K562 (cell line): ENCODE results near the gene NAP1L4. TPM values are rescaled to one million over a fixed set of nuclear protein-coding genes. Genes with fewer than 3 reads are reported as not detected.

Experiments used
- GABPB2 ChIP-seq: fragments of 250-450 bp; sonication (Bioruptor Pico); conservative IDR thresholded peaks from 2 replicates; pipeline ENCODE4 v1.5.1; 2021; ENCODE audit warnings: mild to moderate bottlenecking
- MAFG ChIP-seq: fragments of 450-650 bp; conservative IDR thresholded peaks from 2 replicates; pipeline ENCODE4 v1.6.1; 2016; ENCODE audit warnings: missing genetic modification characterization, missing compliant biosample characterization
- NCOA4 ChIP-seq: fragments of 450-650 bp; IDR thresholded peaks from 2 replicates; pipeline ENCODE4 v1.6.1; 2018; ENCODE audit warnings: mild to moderate bottlenecking; ENCODE audit not compliant: partially characterized antibody
- RBM14 ChIP-seq: fragments of 200-400 bp; formaldehyde crosslinking; IDR thresholded peaks from 2 replicates; pipeline ENCODE4 v1.6.1; 2018; ENCODE audit warnings: low read depth, mild to moderate bottlenecking, low read length, moderate library complexity, borderline replicate concordance; ENCODE audit not compliant: insufficient read depth
- ZNF134 ChIP-seq: fragments of 250-450 bp; sonication (Bioruptor Pico); conservative IDR thresholded peaks from 2 replicates; pipeline ENCODE4 v1.4.0; 2020
- ZNF232 ChIP-seq: sonication (generic); formaldehyde crosslinking; IDR thresholded peaks from 2 replicates; pipeline ENCODE4 v1.8.0; 2022; ENCODE audit warnings: mild to moderate bottlenecking, missing genetic modification reagents
- ZNF316 ChIP-seq: fragments of 450-650 bp; IDR thresholded peaks from 2 replicates; pipeline ENCODE4 v1.6.1; 2016
- ZNF589 ChIP-seq: fragments of 200-800 bp; sonication (Bioruptor generic); IDR thresholded peaks from 2 replicates; pipeline ENCODE4 v1.6.1; 2016; ENCODE audit warnings: low read depth, missing genetic modification characterization, missing compliant biosample characterization
- polyA plus RNA-seq, 8 experiments: library from polyadenylated mRNA; depleted of rRNA in 4 of 8; stranded (reverse) in 5 of 8; unstranded in 3 of 8; fragments of >200 nt; fragmentation: Nextera tagmentation in 2 of 8; fragmentation: Illumina TruSeq in 1 of 8; extraction: Ambion mirVana in 2 of 8; extraction: Trizol in 1 of 8; gene quantifications; 2 replicates each; pipeline versions ENCODE4 v1.2.1 to v1.2.3, GENCODE V29; 2011 to 2014; ENCODE audit warnings: inconsistent platforms in 1 of 8, missing spikeins in 1 of 8
- total RNA-seq, 7 experiments: library from RNA; depleted of rRNA in 6 of 7; stranded (reverse); fragments of >200 nt in 6 of 7; fragmentation: Illumina TruSeq in 2 of 7; extraction: Trizol in 2 of 7; gene quantifications; 2 replicates each; pipeline versions ENCODE4 v1.2.1 to v1.2.3, GENCODE V29; 2011 to 2021; ENCODE audit warnings: low replicate concordance in 1 of 7
- TF ChIP-seq, protein P1 (sequence below): fragments of 450-650 bp; IDR thresholded peaks from 2 replicates; pipeline ENCODE4 v1.6.1; 2016; ENCODE audit warnings: mild to moderate bottlenecking, moderate library complexity
- TF ChIP-seq, protein P2 (sequence below): fragments of 450-650 bp; conservative IDR thresholded peaks from 2 replicates; pipeline ENCODE4 v1.6.1; 2016; ENCODE audit warnings: missing genetic modification characterization, low read depth, mild to moderate bottlenecking, control low read depth, missing compliant biosample characterization
- TF ChIP-seq, protein P3 (sequence below): fragments of 450-650 bp; formaldehyde crosslinking; IDR thresholded peaks from 2 replicates; pipeline ENCODE4 v1.4.0; 2022; ENCODE audit warnings: mild to moderate bottlenecking, moderate library complexity

NAP1L4 gene
- total and polyA plus RNA-seq, 9 of the 15 experiments (the other 6 are each of a cell fraction or from before 2014, with no cell fraction given) = 34.1 to 237 (median 179) TPM

DNA sequence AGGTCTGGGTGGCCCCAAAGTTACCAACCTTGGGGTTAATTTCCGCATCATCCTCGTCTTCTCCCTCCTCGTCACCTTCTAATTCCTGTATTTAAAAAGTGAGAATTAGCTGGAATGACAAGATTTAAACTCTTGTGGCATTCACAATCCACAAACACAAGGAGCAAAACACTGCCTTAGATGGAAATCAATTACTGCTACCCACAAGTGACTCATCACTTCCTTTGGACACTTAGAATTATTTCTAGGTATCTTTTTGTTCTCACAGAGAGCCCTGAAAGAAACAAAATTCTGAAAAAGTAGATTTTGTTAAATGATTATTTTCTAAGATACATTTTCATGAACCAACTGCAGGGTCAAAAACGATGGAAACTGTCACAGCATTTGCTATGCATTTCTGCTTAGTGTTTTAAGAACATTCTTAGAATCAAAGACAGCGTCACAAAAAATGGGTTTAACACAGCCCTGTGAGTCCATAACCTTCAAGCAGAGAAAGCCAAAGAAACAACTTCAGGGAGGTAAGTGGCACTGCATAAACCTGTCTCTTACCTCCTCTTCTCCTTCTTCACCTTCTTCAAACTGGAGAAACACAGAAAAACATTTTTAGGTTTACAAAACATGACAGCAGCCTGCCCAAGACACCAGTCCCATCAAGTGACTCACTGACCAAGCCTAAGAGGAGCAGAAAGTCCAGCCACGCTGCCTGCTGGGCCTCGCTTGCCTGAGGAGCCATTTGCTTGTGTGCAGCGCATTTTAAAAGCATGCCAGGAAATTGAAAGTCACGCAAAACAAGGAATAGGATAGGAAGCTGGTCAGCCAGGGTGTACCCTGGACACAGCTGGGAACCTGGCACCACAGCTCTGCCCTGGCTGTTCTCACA lies 40.7 kb downstream of the NAP1L4 start (continued):
- TF ChIP-seq, protein P1, sequence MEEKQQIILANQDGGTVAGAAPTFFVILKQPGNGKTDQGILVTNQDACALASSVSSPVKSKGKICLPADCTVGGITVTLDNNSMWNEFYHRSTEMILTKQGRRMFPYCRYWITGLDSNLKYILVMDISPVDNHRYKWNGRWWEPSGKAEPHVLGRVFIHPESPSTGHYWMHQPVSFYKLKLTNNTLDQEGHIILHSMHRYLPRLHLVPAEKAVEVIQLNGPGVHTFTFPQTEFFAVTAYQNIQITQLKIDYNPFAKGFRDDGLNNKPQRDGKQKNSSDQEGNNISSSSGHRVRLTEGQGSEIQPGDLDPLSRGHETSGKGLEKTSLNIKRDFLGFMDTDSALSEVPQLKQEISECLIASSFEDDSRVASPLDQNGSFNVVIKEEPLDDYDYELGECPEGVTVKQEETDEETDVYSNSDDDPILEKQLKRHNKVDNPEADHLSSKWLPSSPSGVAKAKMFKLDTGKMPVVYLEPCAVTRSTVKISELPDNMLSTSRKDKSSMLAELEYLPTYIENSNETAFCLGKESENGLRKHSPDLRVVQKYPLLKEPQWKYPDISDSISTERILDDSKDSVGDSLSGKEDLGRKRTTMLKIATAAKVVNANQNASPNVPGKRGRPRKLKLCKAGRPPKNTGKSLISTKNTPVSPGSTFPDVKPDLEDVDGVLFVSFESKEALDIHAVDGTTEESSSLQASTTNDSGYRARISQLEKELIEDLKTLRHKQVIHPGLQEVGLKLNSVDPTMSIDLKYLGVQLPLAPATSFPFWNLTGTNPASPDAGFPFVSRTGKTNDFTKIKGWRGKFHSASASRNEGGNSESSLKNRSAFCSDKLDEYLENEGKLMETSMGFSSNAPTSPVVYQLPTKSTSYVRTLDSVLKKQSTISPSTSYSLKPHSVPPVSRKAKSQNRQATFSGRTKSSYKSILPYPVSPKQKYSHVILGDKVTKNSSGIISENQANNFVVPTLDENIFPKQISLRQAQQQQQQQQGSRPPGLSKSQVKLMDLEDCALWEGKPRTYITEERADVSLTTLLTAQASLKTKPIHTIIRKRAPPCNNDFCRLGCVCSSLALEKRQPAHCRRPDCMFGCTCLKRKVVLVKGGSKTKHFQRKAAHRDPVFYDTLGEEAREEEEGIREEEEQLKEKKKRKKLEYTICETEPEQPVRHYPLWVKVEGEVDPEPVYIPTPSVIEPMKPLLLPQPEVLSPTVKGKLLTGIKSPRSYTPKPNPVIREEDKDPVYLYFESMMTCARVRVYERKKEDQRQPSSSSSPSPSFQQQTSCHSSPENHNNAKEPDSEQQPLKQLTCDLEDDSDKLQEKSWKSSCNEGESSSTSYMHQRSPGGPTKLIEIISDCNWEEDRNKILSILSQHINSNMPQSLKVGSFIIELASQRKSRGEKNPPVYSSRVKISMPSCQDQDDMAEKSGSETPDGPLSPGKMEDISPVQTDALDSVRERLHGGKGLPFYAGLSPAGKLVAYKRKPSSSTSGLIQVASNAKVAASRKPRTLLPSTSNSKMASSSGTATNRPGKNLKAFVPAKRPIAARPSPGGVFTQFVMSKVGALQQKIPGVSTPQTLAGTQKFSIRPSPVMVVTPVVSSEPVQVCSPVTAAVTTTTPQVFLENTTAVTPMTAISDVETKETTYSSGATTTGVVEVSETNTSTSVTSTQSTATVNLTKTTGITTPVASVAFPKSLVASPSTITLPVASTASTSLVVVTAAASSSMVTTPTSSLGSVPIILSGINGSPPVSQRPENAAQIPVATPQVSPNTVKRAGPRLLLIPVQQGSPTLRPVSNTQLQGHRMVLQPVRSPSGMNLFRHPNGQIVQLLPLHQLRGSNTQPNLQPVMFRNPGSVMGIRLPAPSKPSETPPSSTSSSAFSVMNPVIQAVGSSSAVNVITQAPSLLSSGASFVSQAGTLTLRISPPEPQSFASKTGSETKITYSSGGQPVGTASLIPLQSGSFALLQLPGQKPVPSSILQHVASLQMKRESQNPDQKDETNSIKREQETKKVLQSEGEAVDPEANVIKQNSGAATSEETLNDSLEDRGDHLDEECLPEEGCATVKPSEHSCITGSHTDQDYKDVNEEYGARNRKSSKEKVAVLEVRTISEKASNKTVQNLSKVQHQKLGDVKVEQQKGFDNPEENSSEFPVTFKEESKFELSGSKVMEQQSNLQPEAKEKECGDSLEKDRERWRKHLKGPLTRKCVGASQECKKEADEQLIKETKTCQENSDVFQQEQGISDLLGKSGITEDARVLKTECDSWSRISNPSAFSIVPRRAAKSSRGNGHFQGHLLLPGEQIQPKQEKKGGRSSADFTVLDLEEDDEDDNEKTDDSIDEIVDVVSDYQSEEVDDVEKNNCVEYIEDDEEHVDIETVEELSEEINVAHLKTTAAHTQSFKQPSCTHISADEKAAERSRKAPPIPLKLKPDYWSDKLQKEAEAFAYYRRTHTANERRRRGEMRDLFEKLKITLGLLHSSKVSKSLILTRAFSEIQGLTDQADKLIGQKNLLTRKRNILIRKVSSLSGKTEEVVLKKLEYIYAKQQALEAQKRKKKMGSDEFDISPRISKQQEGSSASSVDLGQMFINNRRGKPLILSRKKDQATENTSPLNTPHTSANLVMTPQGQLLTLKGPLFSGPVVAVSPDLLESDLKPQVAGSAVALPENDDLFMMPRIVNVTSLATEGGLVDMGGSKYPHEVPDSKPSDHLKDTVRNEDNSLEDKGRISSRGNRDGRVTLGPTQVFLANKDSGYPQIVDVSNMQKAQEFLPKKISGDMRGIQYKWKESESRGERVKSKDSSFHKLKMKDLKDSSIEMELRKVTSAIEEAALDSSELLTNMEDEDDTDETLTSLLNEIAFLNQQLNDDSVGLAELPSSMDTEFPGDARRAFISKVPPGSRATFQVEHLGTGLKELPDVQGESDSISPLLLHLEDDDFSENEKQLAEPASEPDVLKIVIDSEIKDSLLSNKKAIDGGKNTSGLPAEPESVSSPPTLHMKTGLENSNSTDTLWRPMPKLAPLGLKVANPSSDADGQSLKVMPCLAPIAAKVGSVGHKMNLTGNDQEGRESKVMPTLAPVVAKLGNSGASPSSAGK = no peak
- no peak for TF ChIP-seq ZNF232
- TF ChIP-seq, protein P2, sequence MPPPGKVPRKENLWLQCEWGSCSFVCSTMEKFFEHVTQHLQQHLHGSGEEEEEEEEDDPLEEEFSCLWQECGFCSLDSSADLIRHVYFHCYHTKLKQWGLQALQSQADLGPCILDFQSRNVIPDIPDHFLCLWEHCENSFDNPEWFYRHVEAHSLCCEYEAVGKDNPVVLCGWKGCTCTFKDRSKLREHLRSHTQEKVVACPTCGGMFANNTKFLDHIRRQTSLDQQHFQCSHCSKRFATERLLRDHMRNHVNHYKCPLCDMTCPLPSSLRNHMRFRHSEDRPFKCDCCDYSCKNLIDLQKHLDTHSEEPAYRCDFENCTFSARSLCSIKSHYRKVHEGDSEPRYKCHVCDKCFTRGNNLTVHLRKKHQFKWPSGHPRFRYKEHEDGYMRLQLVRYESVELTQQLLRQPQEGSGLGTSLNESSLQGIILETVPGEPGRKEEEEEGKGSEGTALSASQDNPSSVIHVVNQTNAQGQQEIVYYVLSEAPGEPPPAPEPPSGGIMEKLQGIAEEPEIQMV = no peak
- peak; percentile 38; the same call in 1 of the 2 replicates for TF ChIP-seq MAFG (tag)
- TF ChIP-seq ZNF316 = no peak
- TF ChIP-seq, protein P3, sequence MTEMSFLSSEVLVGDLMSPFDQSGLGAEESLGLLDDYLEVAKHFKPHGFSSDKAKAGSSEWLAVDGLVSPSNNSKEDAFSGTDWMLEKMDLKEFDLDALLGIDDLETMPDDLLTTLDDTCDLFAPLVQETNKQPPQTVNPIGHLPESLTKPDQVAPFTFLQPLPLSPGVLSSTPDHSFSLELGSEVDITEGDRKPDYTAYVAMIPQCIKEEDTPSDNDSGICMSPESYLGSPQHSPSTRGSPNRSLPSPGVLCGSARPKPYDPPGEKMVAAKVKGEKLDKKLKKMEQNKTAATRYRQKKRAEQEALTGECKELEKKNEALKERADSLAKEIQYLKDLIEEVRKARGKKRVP = no peak
- no peak for TF ChIP-seq ZNF589
- TF ChIP-seq GABPB2 (CRISPR knock-in tag) = no peak
- no peak for TF ChIP-seq RBM14
- TF ChIP-seq ZNF134 (CRISPR knock-in tag) = no peak
- TF ChIP-seq NCOA4 = no peak
